ENCODE measurements around the gene ZNF750.

ZNF750 gene

GRCh38 chr17:82815354-82815753, 24.5 kb downstream of the ZNF750 start:
- Histone ChIP-seq H3K27ac (ENCODE audit: low read depth, low read length) (no peak overlapping the region), H3K9ac (ENCODE audit: low read length in 5 of 5) (no peak overlapping the region), H3K36me3 (ENCODE audit: control insufficient read depth in 5 of 5, insufficient read depth in 5 of 5, low read length in 5 of 5) (peaks cover 2 to 68% (median 55%) of the 10 kb centered on the region in 5 donors), H3K4me1 (ENCODE audit: control insufficient read depth in 5 of 5, insufficient read depth in 5 of 5, low read length in 5 of 5) (no peaks in the 10 kb centered on the region), H3K4me3 (ENCODE audit: low read depth in 1 of 5, low read length in 5 of 5) (no peak overlapping the region), H3K27me3 (ENCODE audit: control insufficient read depth in 5 of 5, insufficient read depth in 4 of 5, low read length in 5 of 5) (no peaks in the 10 kb centered on the region), H3K9me3 (ENCODE audit: control insufficient read depth in 5 of 5, low read length in 5 of 5) (peaks cover 0 to 10% (median 5%) of the 10 kb centered on the region in 5 donors)

- Histone ChIP-seq H3K9me3 (ENCODE audit: control insufficient read depth in 5 of 5, low read length in 5 of 5) (peaks cover 0 to 6% (median 3%) of the 10 kb centered on the region in 5 donors), H3K4me1 (ENCODE audit: control insufficient read depth in 5 of 5, insufficient read depth in 5 of 5, low read length in 5 of 5) (no peaks in the 10 kb centered on the region), H3K9ac (ENCODE audit: low read length in 5 of 5) (no peak overlapping the region), H3K27me3 (ENCODE audit: control insufficient read depth in 5 of 5, insufficient read depth in 4 of 5, low read length in 5 of 5) (no peaks in the 10 kb centered on the region), H3K4me3 (ENCODE audit: low read depth in 1 of 5, low read length in 5 of 5) (no peak overlapping the region), H3K27ac (ENCODE audit: low read depth, low read length) (no peak overlapping the region), H3K36me3 (ENCODE audit: control insufficient read depth in 5 of 5, insufficient read depth in 5 of 5, low read length in 5 of 5) (peaks cover 0 to 73% (median 60%) of the 10 kb centered on the region in 5 donors)
Observed at GRCh38 chr17:82814834-82815233, 25.0 kb downstream of the ZNF750 start.

GRCh38 chr17:82813299-82814051, 26.3 kb downstream of the ZNF750 start:
- Histone ChIP-seq H3K9me3 (ENCODE audit: control insufficient read depth in 5 of 5, low read length in 5 of 5) (no peaks in the 10 kb centered on the region), H3K4me1 (ENCODE audit: control insufficient read depth in 5 of 5, insufficient read depth in 5 of 5, low read length in 5 of 5) (no peaks in the 10 kb centered on the region), H3K9ac (ENCODE audit: low read length in 5 of 5) (no peak overlapping the region), H3K4me3 (ENCODE audit: low read depth in 1 of 5, low read length in 5 of 5) (no peak overlapping the region), H3K27me3 (ENCODE audit: control insufficient read depth in 5 of 5, insufficient read depth in 4 of 5, low read length in 5 of 5) (no peaks in the 10 kb centered on the region), H3K27ac (ENCODE audit: low read depth, low read length) (no peak overlapping the region), H3K36me3 (ENCODE audit: control insufficient read depth in 5 of 5, insufficient read depth in 5 of 5, low read length in 5 of 5) (peaks cover 0 to 74% (median 61%) of the 10 kb centered on the region in 5 donors)

- Histone ChIP-seq H3K4me3 (ENCODE audit: low read depth in 1 of 5, low read length in 5 of 5) (no peak overlapping the region), H3K4me1 (ENCODE audit: control insufficient read depth in 5 of 5, insufficient read depth in 5 of 5, low read length in 5 of 5) (peaks cover 0 to 6% (median 0%) of the 10 kb centered on the region in 5 donors), H3K27me3 (ENCODE audit: control insufficient read depth in 5 of 5, insufficient read depth in 4 of 5, low read length in 5 of 5) (no peaks in the 10 kb centered on the region), H3K27ac (ENCODE audit: low read depth, low read length) (no peak overlapping the region), H3K36me3 (ENCODE audit: control insufficient read depth in 5 of 5, insufficient read depth in 5 of 5, low read length in 5 of 5) (peaks cover 0 to 73% (median 59%) of the 10 kb centered on the region in 5 donors), H3K9ac (ENCODE audit: low read length in 5 of 5) (no peak overlapping the region), H3K9me3 (ENCODE audit: control insufficient read depth in 5 of 5, low read length in 5 of 5) (no peaks in the 10 kb centered on the region)
Observed at GRCh38 chr17:82812601-82813000, 27.2 kb downstream of the ZNF750 start.

- H3K4me3 ChIP-seq (ENCODE audit: low read depth in 1 of 5, low read length in 5 of 5), result no peak overlapping the region
- peaks cover 0 to 11% (median under 1%) of the 10 kb centered on the region in 5 donors for H3K4me1 ChIP-seq (ENCODE audit: control insufficient read depth in 5 of 5, insufficient read depth in 5 of 5, low read length in 5 of 5)
- no peak overlapping the region for H3K27ac ChIP-seq (ENCODE audit: low read depth, low read length)
- H3K9ac ChIP-seq (ENCODE audit: low read length in 5 of 5), result no peak overlapping the region
- H3K27me3 ChIP-seq (ENCODE audit: control insufficient read depth in 5 of 5, insufficient read depth in 4 of 5, low read length in 5 of 5), result no peaks in the 10 kb centered on the region
- H3K9me3 ChIP-seq (ENCODE audit: control insufficient read depth in 5 of 5, low read length in 5 of 5), result no peaks in the 10 kb centered on the region
- peaks cover 0 to 73% (median 57%) of the 10 kb centered on the region in 5 donors for H3K36me3 ChIP-seq (ENCODE audit: control insufficient read depth in 5 of 5, insufficient read depth in 5 of 5, low read length in 5 of 5)
Observed at GRCh38 chr17:82812058-82812457, 27.8 kb downstream of the ZNF750 start.

GRCh38 chr17:82810644-82811430, 29.0 kb downstream of the ZNF750 start:
- Histone ChIP-seq H3K4me3 (ENCODE audit: low read depth in 1 of 5, low read length in 5 of 5) (no peak overlapping the region), H3K27ac (ENCODE audit: low read depth, low read length) (no peak overlapping the region), H3K4me1 (ENCODE audit: control insufficient read depth in 5 of 5, insufficient read depth in 5 of 5, low read length in 5 of 5) (peaks cover 0 to 23% (median 7%) of the 10 kb centered on the region in 5 donors), H3K36me3 (ENCODE audit: control insufficient read depth in 5 of 5, insufficient read depth in 5 of 5, low read length in 5 of 5) (peaks cover 0 to 74% (median 51%) of the 10 kb centered on the region in 5 donors), H3K9me3 (ENCODE audit: control insufficient read depth in 5 of 5, low read length in 5 of 5) (no peaks in the 10 kb centered on the region), H3K9ac (ENCODE audit: low read length in 5 of 5) (no peak overlapping the region), H3K27me3 (ENCODE audit: control insufficient read depth in 5 of 5, insufficient read depth in 4 of 5, low read length in 5 of 5) (no peaks in the 10 kb centered on the region)

GRCh38 chr17:82808921-82809905, 30.6 kb downstream of the ZNF750 start:
- Histone ChIP-seq H3K4me1 (ENCODE audit: control insufficient read depth in 5 of 5, insufficient read depth in 5 of 5, low read length in 5 of 5) (peaks cover 12 to 40% (median 23%) of the 10 kb centered on the region in 5 donors), H3K27me3 (ENCODE audit: control insufficient read depth in 5 of 5, insufficient read depth in 4 of 5, low read length in 5 of 5) (no peaks in the 10 kb centered on the region), H3K36me3 (ENCODE audit: control insufficient read depth in 5 of 5, insufficient read depth in 5 of 5, low read length in 5 of 5) (peaks cover 0 to 63% (median 40%) of the 10 kb centered on the region in 5 donors)

GRCh38 chr17:82808006-82808405, 31.8 kb downstream of the ZNF750 start:
- Histone ChIP-seq H3K27me3 (ENCODE audit: control insufficient read depth in 5 of 5, insufficient read depth in 4 of 5, low read length in 5 of 5) (no peaks in the 10 kb centered on the region), H3K4me1 (ENCODE audit: control insufficient read depth in 5 of 5, insufficient read depth in 5 of 5, low read length in 5 of 5) (peaks cover 12 to 41% (median 23%) of the 10 kb centered on the region in 5 donors), H3K36me3 (ENCODE audit: control insufficient read depth in 5 of 5, insufficient read depth in 5 of 5, low read length in 5 of 5) (peaks cover 0 to 62% (median 35%) of the 10 kb centered on the region in 5 donors), H3K4me3 (ENCODE audit: low read depth in 1 of 5, low read length in 5 of 5) (no peak overlapping the region), H3K27ac (ENCODE audit: low read depth, low read length) (no peak overlapping the region), H3K9me3 (ENCODE audit: control insufficient read depth in 5 of 5, low read length in 5 of 5) (no peaks in the 10 kb centered on the region), H3K9ac (ENCODE audit: low read length in 5 of 5) (no peak overlapping the region)

More at GRCh38 chr17:82808921-82809905, 30.6 kb downstream of the ZNF750 start:
- Histone ChIP-seq H3K9me3 (ENCODE audit: control insufficient read depth in 5 of 5, low read length in 5 of 5) (no peaks in the 10 kb centered on the region), H3K27ac (ENCODE audit: low read depth, low read length) (no peak overlapping the region), H3K9ac (ENCODE audit: low read length in 5 of 5) (no peak overlapping the region), H3K4me3 (ENCODE audit: low read depth in 1 of 5, low read length in 5 of 5) (no peak overlapping the region)

- no peaks in the 10 kb centered on the region for H3K9me3 ChIP-seq (ENCODE audit: control insufficient read depth in 5 of 5, low read length in 5 of 5)
- no peaks in the 10 kb centered on the region for H3K27me3 ChIP-seq (ENCODE audit: control insufficient read depth in 5 of 5, insufficient read depth in 4 of 5, low read length in 5 of 5)
- H3K4me1 ChIP-seq (ENCODE audit: control insufficient read depth in 5 of 5, insufficient read depth in 5 of 5, low read length in 5 of 5), result peaks cover 12 to 41% (median 23%) of the 10 kb centered on the region in 5 donors
- H3K9ac ChIP-seq (ENCODE audit: low read length in 5 of 5), result no peak overlapping the region
- no peak overlapping the region for H3K4me3 ChIP-seq (ENCODE audit: low read depth in 1 of 5, low read length in 5 of 5)
- H3K27ac ChIP-seq (ENCODE audit: low read depth, low read length), result no peak overlapping the region
- peaks cover 0 to 59% (median 35%) of the 10 kb centered on the region in 5 donors for H3K36me3 ChIP-seq (ENCODE audit: control insufficient read depth in 5 of 5, insufficient read depth in 5 of 5, low read length in 5 of 5)
Observed at GRCh38 chr17:82807562-82807961, 32.3 kb downstream of the ZNF750 start.

All from subcutaneous abdominal adipose tissue (tissue), 5 donors.